Astrocyte (in vitro differentiated cells and primary cell): ENCODE results near the gene PLEKHM3. TPM values are rescaled to one million over a fixed set of nuclear protein-coding genes. Genes with fewer than 3 reads are reported as not detected.

ENCODE experiments used
- DNase-seq: peaks from one replicate; pipeline ENCODE4 v3.0.0-alpha.2; 2010; ENCODE audit warnings: low read depth
- FAIRE-seq: peaks from 2 replicates; lab custom pipeline; 2011; peaks lifted over from hg19 to GRCh38; lab: Jason Lieb, UNC
- H2AFZ ChIP-seq: 2 replicates; pipeline ENCODE4 v1.6.0; 2012; ENCODE audit warnings: low read depth, low read length, inconsistent platforms
- H3K27ac ChIP-seq: 2 replicates; pipeline ENCODE4 v1.5.1; 2011; ENCODE audit warnings: low read depth, low read length, inconsistent platforms
- H3K27me3 ChIP-seq: 2 replicates; pipeline ENCODE4 v1.6.0; 2011; ENCODE audit warnings: low read length, inconsistent platforms; ENCODE audit not compliant: insufficient read depth
- H3K36me3 ChIP-seq: 2 replicates; pipeline ENCODE4 v1.5.1; 2011; ENCODE audit warnings: low read length, inconsistent platforms; ENCODE audit not compliant: insufficient read depth
- H3K4me1 ChIP-seq: 2 replicates; pipeline ENCODE4 v1.5.1; 2011; ENCODE audit warnings: low read length, inconsistent platforms; ENCODE audit not compliant: insufficient read depth
- H3K4me2 ChIP-seq: 2 replicates; pipeline ENCODE4 v1.6.0; 2012; ENCODE audit warnings: low read length, inconsistent platforms
- H3K4me3 ChIP-seq: 2 replicates; pipeline ENCODE4 v1.5.1; 2011; ENCODE audit warnings: low read depth, mild to moderate bottlenecking, low read length, inconsistent platforms; ENCODE audit not compliant: insufficient read depth
- H3K79me2 ChIP-seq: 2 replicates; pipeline ENCODE4 v1.6.0; 2012; ENCODE audit warnings: mild to moderate bottlenecking, low read length, inconsistent platforms; ENCODE audit not compliant: insufficient read depth
- H3K9ac ChIP-seq: 2 replicates; pipeline ENCODE4 v1.6.0; 2012; ENCODE audit warnings: mild to moderate bottlenecking, low read length, inconsistent platforms
- H3K9me3 ChIP-seq: 2 replicates; pipeline ENCODE4 v1.5.1; 2012; ENCODE audit warnings: low read depth, mild to moderate bottlenecking, low read length, inconsistent platforms; ENCODE audit not compliant: insufficient read depth
- H4K20me1 ChIP-seq: 2 replicates; pipeline ENCODE4 v1.6.0; 2012; ENCODE audit warnings: low read length, inconsistent platforms; ENCODE audit not compliant: insufficient read depth
- H3K27ac Mint-ChIP-seq: one replicate; pipeline ENCODE4 v1.8.0; 2021; ENCODE audit warnings: mild to moderate bottlenecking, mixed read lengths; ENCODE audit not compliant: unreplicated experiment
- H3K27me3 Mint-ChIP-seq: one replicate; pipeline ENCODE4 v1.8.0; 2021; ENCODE audit warnings: low read depth, mixed read lengths; ENCODE audit not compliant: unreplicated experiment
- H3K36me3 Mint-ChIP-seq: one replicate; pipeline ENCODE4 v1.8.0; 2021; ENCODE audit warnings: low read depth, mixed read lengths; ENCODE audit not compliant: unreplicated experiment
- H3K4me1 Mint-ChIP-seq: one replicate; pipeline ENCODE4 v1.8.0; 2021; ENCODE audit warnings: low read depth, mixed read lengths; ENCODE audit not compliant: unreplicated experiment
- H3K4me3 Mint-ChIP-seq: one replicate; pipeline ENCODE4 v1.8.0; 2021; ENCODE audit warnings: mild to moderate bottlenecking, moderate library complexity, mixed read lengths; ENCODE audit not compliant: unreplicated experiment
- H3K9me3 Mint-ChIP-seq: one replicate; pipeline ENCODE4 v1.8.0; 2021; ENCODE audit warnings: mild to moderate bottlenecking, mixed read lengths; ENCODE audit not compliant: unreplicated experiment
- EZH2 ChIP-seq: IDR thresholded peaks from 2 replicates; pipeline ENCODE4 v1.6.1; 2012; ENCODE audit warnings: mild to moderate bottlenecking, low read length, inconsistent platforms; ENCODE audit not compliant: insufficient read depth
- total RNA-seq: library from RNA; stranded (reverse); gene quantifications from 2 replicates; pipeline ENCODE4 v1.2.1, GENCODE V29; 2021
- TF ChIP-seq, protein P1 (sequence below): IDR thresholded peaks from 2 replicates; pipeline ENCODE4 v1.5.1; 2011; ENCODE audit warnings: low read depth, mild to moderate bottlenecking, inconsistent platforms, low read length, moderate library complexity; ENCODE audit not compliant: insufficient read depth

PLEKHM3 gene
- total RNA-seq, 1 donor from 2014 or later, result 9.1 TPM

DNA sequence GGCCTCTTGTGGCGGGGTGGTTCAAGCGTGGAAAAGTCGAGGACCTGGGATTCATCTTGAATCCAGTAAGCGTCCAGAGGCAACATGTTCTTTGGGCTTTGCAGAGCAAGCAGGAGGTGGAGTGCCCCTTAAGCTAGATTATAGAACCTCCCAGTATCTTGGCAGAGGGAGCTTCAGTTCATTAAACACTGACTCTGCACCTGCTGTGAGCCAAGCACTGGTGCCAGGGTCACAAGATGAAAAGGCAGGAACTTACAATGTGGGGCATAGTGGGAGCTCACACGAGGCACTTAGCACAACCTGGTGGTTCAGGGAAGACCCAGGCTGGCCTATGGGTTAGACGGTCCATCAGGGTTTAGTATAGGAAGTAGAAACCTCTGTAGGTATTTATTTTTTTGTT is 248.2 kb downstream of the PLEKHM3 start:
- DNase-seq, result no peak

GRCh38 chr2:207775473-207775872 is 249.9 kb downstream of the PLEKHM3 start:
- Mint-ChIP-seq H3K27me3 (peaks cover 8% of the 10 kb centered on the region), H3K4me3 (no peak overlapping the region), H3K4me1 (peaks cover 3% of the 10 kb centered on the region), H3K9me3 (no peaks in the 10 kb centered on the region), H3K27ac (no peak overlapping the region), H3K36me3 (no peaks in the 10 kb centered on the region)
- H3K36me3 ChIP-seq, result no peaks in the 10 kb centered on the region
- H3K4me1 ChIP-seq, result no peaks in the 10 kb centered on the region
- no peak overlapping the region for H3K27ac ChIP-seq
- H3K9me3 ChIP-seq, result no peaks in the 10 kb centered on the region
- no peaks in the 10 kb centered on the region for H3K27me3 ChIP-seq
- no peaks in the 10 kb centered on the region for H4K20me1 ChIP-seq
- DNase-seq (no peak), FAIRE-seq (no peak)
- H3K79me2 ChIP-seq, result no peaks in the 10 kb centered on the region
- no peak overlapping the region for H3K9ac ChIP-seq
- TF ChIP-seq EZH2, result no peak
- TF ChIP-seq, protein P1, sequence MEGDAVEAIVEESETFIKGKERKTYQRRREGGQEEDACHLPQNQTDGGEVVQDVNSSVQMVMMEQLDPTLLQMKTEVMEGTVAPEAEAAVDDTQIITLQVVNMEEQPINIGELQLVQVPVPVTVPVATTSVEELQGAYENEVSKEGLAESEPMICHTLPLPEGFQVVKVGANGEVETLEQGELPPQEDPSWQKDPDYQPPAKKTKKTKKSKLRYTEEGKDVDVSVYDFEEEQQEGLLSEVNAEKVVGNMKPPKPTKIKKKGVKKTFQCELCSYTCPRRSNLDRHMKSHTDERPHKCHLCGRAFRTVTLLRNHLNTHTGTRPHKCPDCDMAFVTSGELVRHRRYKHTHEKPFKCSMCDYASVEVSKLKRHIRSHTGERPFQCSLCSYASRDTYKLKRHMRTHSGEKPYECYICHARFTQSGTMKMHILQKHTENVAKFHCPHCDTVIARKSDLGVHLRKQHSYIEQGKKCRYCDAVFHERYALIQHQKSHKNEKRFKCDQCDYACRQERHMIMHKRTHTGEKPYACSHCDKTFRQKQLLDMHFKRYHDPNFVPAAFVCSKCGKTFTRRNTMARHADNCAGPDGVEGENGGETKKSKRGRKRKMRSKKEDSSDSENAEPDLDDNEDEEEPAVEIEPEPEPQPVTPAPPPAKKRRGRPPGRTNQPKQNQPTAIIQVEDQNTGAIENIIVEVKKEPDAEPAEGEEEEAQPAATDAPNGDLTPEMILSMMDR, result no peak
- no peak overlapping the region for H3K4me2 ChIP-seq
- no peak overlapping the region for H2AFZ ChIP-seq
- H3K4me3 ChIP-seq, result no peak overlapping the region

More for the DNA sequence above, 248.2 kb downstream of the PLEKHM3 start:
- Mint-ChIP-seq H3K4me1 (peaks cover 3% of the 10 kb centered on the region), H3K36me3 (no peaks in the 10 kb centered on the region), H3K27ac (no peak overlapping the region), H3K27me3 (peaks cover 10% of the 10 kb centered on the region), H3K9me3 (no peaks in the 10 kb centered on the region), H3K4me3 (no peak overlapping the region)
- Histone ChIP-seq H3K9me3 (no peaks in the 10 kb centered on the region), H3K79me2 (no peaks in the 10 kb centered on the region), H3K27me3 (no peaks in the 10 kb centered on the region), H2AFZ (no peak overlapping the region), H3K9ac (no peak overlapping the region), H3K4me1 (no peaks in the 10 kb centered on the region), H3K4me3 (no peak overlapping the region), H4K20me1 (no peaks in the 10 kb centered on the region), H3K27ac (no peak overlapping the region), H3K4me2 (no peak overlapping the region), H3K36me3 (no peaks in the 10 kb centered on the region)
- TF ChIP-seq, protein P1, result no peak
- TF ChIP-seq EZH2, result no peak
- FAIRE-seq, result no peak

DNA sequence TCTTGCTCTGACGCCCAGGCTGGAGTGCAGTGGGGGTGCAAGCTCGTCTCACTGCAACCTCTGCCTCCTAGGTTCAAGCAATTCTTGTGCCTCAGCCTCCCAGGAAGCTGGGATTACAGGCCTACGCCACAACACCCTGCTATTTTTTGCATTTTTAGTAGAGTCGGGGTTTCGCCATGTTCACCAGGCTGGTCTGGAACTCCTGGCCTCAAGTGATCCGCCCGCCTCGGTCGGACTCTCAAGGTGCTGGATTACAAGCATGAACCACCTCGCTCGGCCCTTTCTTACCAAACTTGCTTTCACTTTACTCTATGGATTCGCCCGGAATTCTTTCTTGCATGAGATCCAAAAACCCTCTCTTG is 252.5 kb downstream of the PLEKHM3 start:
- no peak for FAIRE-seq
- no peak for DNase-seq
- H3K9me3 ChIP-seq, result no peaks in the 10 kb centered on the region
- Mint-ChIP-seq H3K36me3 (peaks cover 3% of the 10 kb centered on the region), H3K27me3 (peaks cover 7% of the 10 kb centered on the region), H3K27ac (no peak overlapping the region), H3K9me3 (peaks cover 2% of the 10 kb centered on the region), H3K4me3 (no peak overlapping the region), H3K4me1 (no peaks in the 10 kb centered on the region)
- H3K4me2 ChIP-seq, result no peak overlapping the region
- H4K20me1 ChIP-seq, result peaks cover under 1% of the 10 kb centered on the region
- no peaks in the 10 kb centered on the region for H3K36me3 ChIP-seq
- H3K27me3 ChIP-seq, result no peaks in the 10 kb centered on the region
- H3K9ac ChIP-seq, result no peak overlapping the region
- H3K79me2 ChIP-seq, result peaks cover under 1% of the 10 kb centered on the region
- no peak overlapping the region for H3K4me3 ChIP-seq
- no peak overlapping the region for H2AFZ ChIP-seq
- H3K27ac ChIP-seq, result no peak overlapping the region
- H3K4me1 ChIP-seq, result peaks cover 7% of the 10 kb centered on the region
- TF ChIP-seq, protein P1, result no peak
- TF ChIP-seq EZH2, result no peak
